Left hindlimb (tissue), 1 donor: ENCODE data around the gene OARD1.

ENCODE experiments used
- DNase-seq: peaks from one replicate; pipeline ENCODE4 v3.0.0-alpha.2; 2018

OARD1 gene

GRCh38 chr6:41074692-41075436, 2.7 kb upstream of the OARD1 start:
- no peak for DNase-seq

GRCh38 chr6:41073968-41074691, 2.0 kb upstream of the OARD1 start:
- no peak for DNase-seq

- DNase-seq: peak; percentile 91
Measured at GRCh38 chr6:41073203-41073967, 1.2 kb upstream of the OARD1 start.

- peak; percentile 100 for DNase-seq
Measured at GRCh38 chr6:41072836-41073202, 663 bp upstream of the OARD1 start, which contains the start of gene NFYA. Gene NFYA (plus strand): TSS chr6:41072974. CDS start chr6:41079090, 6,116 bp downstream.

- no peak for DNase-seq
Measured at GRCh38 chr6:41071501-41071922, 644 bp downstream of the OARD1 start.

GRCh38 chr6:41066867-41067304, 5.3 kb downstream of the OARD1 start:
- DNase-seq: peak; percentile 56

GRCh38 chr6:41065550-41066026, 6.6 kb downstream of the OARD1 start:
- no peak for DNase-seq

- DNase-seq: no peak
Measured at GRCh38 chr6:41064841-41065240, 7.3 kb downstream of the OARD1 start.

- peak; percentile 19 for DNase-seq
Measured at GRCh38 chr6:41063884-41064285, 8.3 kb downstream of the OARD1 start.

- DNase-seq: no peak
Measured at GRCh38 chr6:41062056-41062455, 10.1 kb downstream of the OARD1 start.

- no peak for DNase-seq
Measured at GRCh38 chr6:41061196-41061726, 10.9 kb downstream of the OARD1 start.

GRCh38 chr6:41059556-41059955, 12.6 kb downstream of the OARD1 start:
- peak; percentile 27 for DNase-seq

GRCh38 chr6:41058783-41059181, 13.4 kb downstream of the OARD1 start:
- peak; percentile 12 for DNase-seq

- peak; percentile 5 for DNase-seq
Measured at GRCh38 chr6:41056768-41057490, 15.2 kb downstream of the OARD1 start.

GRCh38 chr6:41055149-41055548, 17.0 kb downstream of the OARD1 start:
- peak; percentile 21 for DNase-seq

GRCh38 chr6:41054511-41054910, 17.6 kb downstream of the OARD1 start:
- no peak for DNase-seq

GRCh38 chr6:41053041-41053440, 19.1 kb downstream of the OARD1 start, which contains the start of gene APOBEC2:
Gene APOBEC2 (plus strand): TSS chr6:41053202. CDS start chr6:41053348, 146 bp downstream.
- peak; percentile 44 for DNase-seq

- no peak for DNase-seq
Measured at GRCh38 chr6:41051873-41052272, 20.3 kb downstream of the OARD1 start.

GRCh38 chr6:41050536-41050935, 21.6 kb downstream of the OARD1 start:
- DNase-seq: no peak

GRCh38 chr6:41049955-41050354, 22.2 kb downstream of the OARD1 start:
- no peak for DNase-seq

- no peak for DNase-seq
Measured at GRCh38 chr6:41049521-41049920, 22.6 kb downstream of the OARD1 start.
